K562 (cell line): Measurements from ENCODE around the gene SAMM50. TPM values are rescaled to one million over a fixed set of nuclear protein-coding genes. Genes with fewer than 3 reads are reported as not detected.

Experiments used
- GATAD2B ChIP-seq: fragments of 450-650 bp; IDR thresholded peaks from 2 replicates; pipeline ENCODE4 v1.6.1; 2017; ENCODE audit warnings: mild to moderate bottlenecking, borderline replicate concordance
- HDAC6 ChIP-seq: IDR thresholded peaks from 2 replicates; pipeline ENCODE4 v1.6.1; 2012; ENCODE audit warnings: low read depth, mild to moderate bottlenecking, control low read depth, inconsistent platforms, low read length, moderate library complexity
- HMGN3 ChIP-seq: IDR thresholded peaks from 2 replicates; pipeline ENCODE4 v1.6.1; 2011; ENCODE audit warnings: borderline replicate concordance, low read depth, mild to moderate bottlenecking, mixed read lengths, low read length; ENCODE audit not compliant: insufficient read length; ENCODE audit errors: extremely low read depth
- KDM5B ChIP-seq: fragments of 200-600 bp; sonication (generic); IDR thresholded peaks from 2 replicates; pipeline ENCODE4 v1.6.1; 2012; ENCODE audit warnings: low read depth, mild to moderate bottlenecking, moderate library complexity, low read length, control low read depth, inconsistent platforms; ENCODE audit not compliant: insufficient replicate concordance
- SMARCE1 ChIP-seq: fragments of 450-650 bp; IDR thresholded peaks from 2 replicates; pipeline ENCODE4 v1.7.1; 2016; ENCODE audit warnings: mild to moderate bottlenecking
- STAT5B ChIP-seq: fragments of 250-450 bp; sonication (Bioruptor Pico); IDR thresholded peaks from 2 replicates; pipeline ENCODE4 v1.8.0; 2021; ENCODE audit warnings: mild to moderate bottlenecking, inconsistent platforms
- TFAM ChIP-seq: fragments of 250-450 bp; sonication (Bioruptor Pico); conservative IDR thresholded peaks from 2 replicates; pipeline ENCODE4 v1.5.0; 2021; ENCODE audit warnings: mild to moderate bottlenecking, moderate library complexity
- ZFX ChIP-seq: sonication (generic); formaldehyde crosslinking; IDR thresholded peaks from 2 replicates; pipeline ENCODE4 v1.8.0; 2022; ENCODE audit warnings: mild to moderate bottlenecking, missing genetic modification reagents, moderate library complexity
- ZNF583 ChIP-seq: fragments of 250-450 bp; sonication (Bioruptor Pico); IDR thresholded peaks from 2 replicates; pipeline ENCODE4 v1.4.0; 2020
- polyA plus RNA-seq, 8 experiments: library from polyadenylated mRNA; depleted of rRNA in 4 of 8; stranded (reverse) in 5 of 8; unstranded in 3 of 8; fragments of >200 nt; fragmentation: Nextera tagmentation in 2 of 8; fragmentation: Illumina TruSeq in 1 of 8; extraction: Ambion mirVana in 2 of 8; extraction: Trizol in 1 of 8; gene quantifications; 2 replicates each; pipeline versions ENCODE4 v1.2.1 to v1.2.3, GENCODE V29; 2011 to 2014; ENCODE audit warnings: inconsistent platforms in 1 of 8, missing spikeins in 1 of 8
- total RNA-seq, 7 experiments: library from RNA; depleted of rRNA in 6 of 7; stranded (reverse); fragments of >200 nt in 6 of 7; fragmentation: Illumina TruSeq in 2 of 7; extraction: Trizol in 2 of 7; gene quantifications; 2 replicates each; pipeline versions ENCODE4 v1.2.1 to v1.2.3, GENCODE V29; 2011 to 2021; ENCODE audit warnings: low replicate concordance in 1 of 7
- TF ChIP-seq, protein P1 (sequence below): fragments of 450-650 bp; formaldehyde crosslinking; IDR thresholded peaks from 2 replicates; pipeline ENCODE4 v1.4.0; 2020; ENCODE audit warnings: mild to moderate bottlenecking, moderate library complexity
- TF ChIP-seq, protein P2 (sequence below): fragments of 200-800 bp; sonication (Bioruptor generic); IDR thresholded peaks from 2 replicates; pipeline ENCODE4 v1.6.1; 2017; ENCODE audit warnings: missing genetic modification characterization, missing compliant biosample characterization
- TF ChIP-seq, protein P3 (sequence below): IDR thresholded peaks from 2 replicates; pipeline ENCODE4 v1.6.1; 2016; ENCODE audit warnings: missing genetic modification characterization, missing compliant biosample characterization
- TF ChIP-seq, protein P4 (sequence below): sonication (generic); formaldehyde crosslinking; IDR thresholded peaks from 2 replicates; pipeline ENCODE4 v1.9.0; 2022; ENCODE audit warnings: mild to moderate bottlenecking, missing genetic modification reagents
- TF ChIP-seq, protein P5 (sequence below): sonication (generic); formaldehyde crosslinking; IDR thresholded peaks from 2 replicates; pipeline ENCODE4 v1.8.0; 2022; ENCODE audit warnings: missing genetic modification reagents, mild to moderate bottlenecking, borderline replicate concordance

The SAMM50 gene
- total and polyA plus RNA-seq, 9 of the 15 experiments (the other 6 are each of a cell fraction or from before 2014, with no cell fraction given) = 14.6 to 49.3 (median 38.1) TPM

DNA sequence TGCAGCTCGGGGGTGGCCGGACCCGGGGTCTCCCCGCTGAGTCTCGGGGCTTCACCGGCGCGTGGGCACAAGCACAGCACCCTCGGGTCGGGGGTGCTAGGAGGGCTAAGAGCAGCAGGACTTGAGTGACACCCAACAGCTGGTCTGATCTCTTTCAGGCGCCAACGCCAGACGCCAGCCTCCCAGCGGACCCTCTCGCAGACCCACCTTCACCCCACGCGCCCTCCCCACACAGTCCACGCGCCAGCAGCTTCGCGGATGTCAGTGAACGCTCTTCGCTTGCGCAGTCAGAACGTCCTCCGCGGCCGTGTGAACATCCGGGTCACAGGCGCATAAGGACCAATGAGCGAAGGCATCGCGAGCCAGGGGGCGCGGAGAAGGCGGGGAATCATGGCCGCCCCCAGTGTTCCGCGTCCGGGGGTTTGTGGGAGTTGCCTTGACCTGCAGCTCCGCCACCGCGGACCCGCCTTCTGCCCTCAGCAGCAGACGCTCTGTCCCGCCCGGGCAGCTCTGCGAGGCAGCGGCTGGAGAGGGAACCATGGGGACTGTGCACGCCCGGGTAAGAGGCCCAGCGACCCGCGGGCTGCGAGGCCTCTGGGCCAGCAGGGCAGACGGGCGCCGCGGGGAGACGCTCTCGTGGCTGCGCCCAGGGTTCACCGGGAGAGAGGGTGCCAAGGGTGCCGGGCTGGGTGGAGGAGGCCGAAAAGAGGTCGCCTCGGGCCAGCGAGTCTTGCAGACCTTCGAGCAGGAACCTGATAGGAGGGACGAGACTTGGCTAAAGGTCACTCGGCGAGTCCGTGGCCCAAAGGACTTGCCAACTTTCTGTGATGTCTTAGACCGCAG lies at the start of gene SAMM50 (continued):
- TF ChIP-seq KDM5B (peak; percentile 65), ZFX (CRISPR knock-in tag) (peak; percentile 87), STAT5B (CRISPR knock-in tag) (no peak), HMGN3 (peak; percentile 55), TFAM (CRISPR knock-in tag) (no peak), ZNF583 (CRISPR knock-in tag) (no peak), GATAD2B (no peak), HDAC6 (no peak), SMARCE1 (no peak)
- TF ChIP-seq, protein P1, sequence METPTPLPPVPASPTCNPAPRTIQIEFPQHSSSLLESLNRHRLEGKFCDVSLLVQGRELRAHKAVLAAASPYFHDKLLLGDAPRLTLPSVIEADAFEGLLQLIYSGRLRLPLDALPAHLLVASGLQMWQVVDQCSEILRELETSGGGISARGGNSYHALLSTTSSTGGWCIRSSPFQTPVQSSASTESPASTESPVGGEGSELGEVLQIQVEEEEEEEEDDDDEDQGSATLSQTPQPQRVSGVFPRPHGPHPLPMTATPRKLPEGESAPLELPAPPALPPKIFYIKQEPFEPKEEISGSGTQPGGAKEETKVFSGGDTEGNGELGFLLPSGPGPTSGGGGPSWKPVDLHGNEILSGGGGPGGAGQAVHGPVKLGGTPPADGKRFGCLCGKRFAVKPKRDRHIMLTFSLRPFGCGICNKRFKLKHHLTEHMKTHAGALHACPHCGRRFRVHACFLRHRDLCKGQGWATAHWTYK = no peak
- TF ChIP-seq, protein P2, sequence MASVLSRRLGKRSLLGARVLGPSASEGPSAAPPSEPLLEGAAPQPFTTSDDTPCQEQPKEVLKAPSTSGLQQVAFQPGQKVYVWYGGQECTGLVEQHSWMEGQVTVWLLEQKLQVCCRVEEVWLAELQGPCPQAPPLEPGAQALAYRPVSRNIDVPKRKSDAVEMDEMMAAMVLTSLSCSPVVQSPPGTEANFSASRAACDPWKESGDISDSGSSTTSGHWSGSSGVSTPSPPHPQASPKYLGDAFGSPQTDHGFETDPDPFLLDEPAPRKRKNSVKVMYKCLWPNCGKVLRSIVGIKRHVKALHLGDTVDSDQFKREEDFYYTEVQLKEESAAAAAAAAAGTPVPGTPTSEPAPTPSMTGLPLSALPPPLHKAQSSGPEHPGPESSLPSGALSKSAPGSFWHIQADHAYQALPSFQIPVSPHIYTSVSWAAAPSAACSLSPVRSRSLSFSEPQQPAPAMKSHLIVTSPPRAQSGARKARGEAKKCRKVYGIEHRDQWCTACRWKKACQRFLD (CRISPR knock-in tag) = no peak
- TF ChIP-seq, protein P3, sequence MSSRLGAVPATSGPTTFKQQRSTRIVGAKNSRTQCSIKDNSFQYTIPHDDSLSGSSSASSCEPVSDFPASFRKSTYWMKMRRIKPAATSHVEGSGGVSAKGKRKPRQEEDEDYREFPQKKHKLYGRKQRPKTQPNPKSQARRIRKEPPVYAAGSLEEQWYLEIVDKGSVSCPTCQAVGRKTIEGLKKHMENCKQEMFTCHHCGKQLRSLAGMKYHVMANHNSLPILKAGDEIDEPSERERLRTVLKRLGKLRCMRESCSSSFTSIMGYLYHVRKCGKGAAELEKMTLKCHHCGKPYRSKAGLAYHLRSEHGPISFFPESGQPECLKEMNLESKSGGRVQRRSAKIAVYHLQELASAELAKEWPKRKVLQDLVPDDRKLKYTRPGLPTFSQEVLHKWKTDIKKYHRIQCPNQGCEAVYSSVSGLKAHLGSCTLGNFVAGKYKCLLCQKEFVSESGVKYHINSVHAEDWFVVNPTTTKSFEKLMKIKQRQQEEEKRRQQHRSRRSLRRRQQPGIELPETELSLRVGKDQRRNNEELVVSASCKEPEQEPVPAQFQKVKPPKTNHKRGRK (tag) = no peak
- TF ChIP-seq, protein P4, sequence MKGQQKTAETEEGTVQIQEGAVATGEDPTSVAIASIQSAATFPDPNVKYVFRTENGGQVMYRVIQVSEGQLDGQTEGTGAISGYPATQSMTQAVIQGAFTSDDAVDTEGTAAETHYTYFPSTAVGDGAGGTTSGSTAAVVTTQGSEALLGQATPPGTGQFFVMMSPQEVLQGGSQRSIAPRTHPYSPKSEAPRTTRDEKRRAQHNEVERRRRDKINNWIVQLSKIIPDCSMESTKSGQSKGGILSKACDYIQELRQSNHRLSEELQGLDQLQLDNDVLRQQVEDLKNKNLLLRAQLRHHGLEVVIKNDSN = peak; percentile 48; the same call in 1 of the 2 replicates
- TF ChIP-seq, protein P5, sequence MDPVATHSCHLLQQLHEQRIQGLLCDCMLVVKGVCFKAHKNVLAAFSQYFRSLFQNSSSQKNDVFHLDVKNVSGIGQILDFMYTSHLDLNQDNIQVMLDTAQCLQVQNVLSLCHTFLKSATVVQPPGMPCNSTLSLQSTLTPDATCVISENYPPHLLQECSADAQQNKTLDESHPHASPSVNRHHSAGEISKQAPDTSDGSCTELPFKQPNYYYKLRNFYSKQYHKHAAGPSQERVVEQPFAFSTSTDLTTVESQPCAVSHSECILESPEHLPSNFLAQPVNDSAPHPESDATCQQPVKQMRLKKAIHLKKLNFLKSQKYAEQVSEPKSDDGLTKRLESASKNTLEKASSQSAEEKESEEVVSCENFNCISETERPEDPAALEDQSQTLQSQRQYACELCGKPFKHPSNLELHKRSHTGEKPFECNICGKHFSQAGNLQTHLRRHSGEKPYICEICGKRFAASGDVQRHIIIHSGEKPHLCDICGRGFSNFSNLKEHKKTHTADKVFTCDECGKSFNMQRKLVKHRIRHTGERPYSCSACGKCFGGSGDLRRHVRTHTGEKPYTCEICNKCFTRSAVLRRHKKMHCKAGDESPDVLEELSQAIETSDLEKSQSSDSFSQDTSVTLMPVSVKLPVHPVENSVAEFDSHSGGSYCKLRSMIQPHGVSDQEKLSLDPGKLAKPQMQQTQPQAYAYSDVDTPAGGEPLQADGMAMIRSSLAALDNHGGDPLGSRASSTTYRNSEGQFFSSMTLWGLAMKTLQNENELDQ (CRISPR knock-in tag) = no peak
